PC-3 (cell line): Measurements from ENCODE around the gene B4GALT3.

ENCODE experiments used
- EZH2 ChIP-seq: fragments of 300-600 bp; sonication (generic); IDR thresholded peaks from one replicate; pipeline ENCODE4 v1.6.1; 2017; ENCODE audit warnings: antibody characterized with exemption, mild to moderate bottlenecking, low read length; ENCODE audit not compliant: unreplicated experiment
- TF ChIP-seq, protein P1 (sequence below): fragments of 300-600 bp; sonication (generic); conservative IDR thresholded peaks from 2 replicates; pipeline ENCODE4 v1.5.1; 2017; ENCODE audit warnings: antibody characterized with exemption, low read depth, mild to moderate bottlenecking, low read length

- TF ChIP-seq, protein P1, sequence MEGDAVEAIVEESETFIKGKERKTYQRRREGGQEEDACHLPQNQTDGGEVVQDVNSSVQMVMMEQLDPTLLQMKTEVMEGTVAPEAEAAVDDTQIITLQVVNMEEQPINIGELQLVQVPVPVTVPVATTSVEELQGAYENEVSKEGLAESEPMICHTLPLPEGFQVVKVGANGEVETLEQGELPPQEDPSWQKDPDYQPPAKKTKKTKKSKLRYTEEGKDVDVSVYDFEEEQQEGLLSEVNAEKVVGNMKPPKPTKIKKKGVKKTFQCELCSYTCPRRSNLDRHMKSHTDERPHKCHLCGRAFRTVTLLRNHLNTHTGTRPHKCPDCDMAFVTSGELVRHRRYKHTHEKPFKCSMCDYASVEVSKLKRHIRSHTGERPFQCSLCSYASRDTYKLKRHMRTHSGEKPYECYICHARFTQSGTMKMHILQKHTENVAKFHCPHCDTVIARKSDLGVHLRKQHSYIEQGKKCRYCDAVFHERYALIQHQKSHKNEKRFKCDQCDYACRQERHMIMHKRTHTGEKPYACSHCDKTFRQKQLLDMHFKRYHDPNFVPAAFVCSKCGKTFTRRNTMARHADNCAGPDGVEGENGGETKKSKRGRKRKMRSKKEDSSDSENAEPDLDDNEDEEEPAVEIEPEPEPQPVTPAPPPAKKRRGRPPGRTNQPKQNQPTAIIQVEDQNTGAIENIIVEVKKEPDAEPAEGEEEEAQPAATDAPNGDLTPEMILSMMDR, result no peak
- no peak for TF ChIP-seq EZH2
Observed at GRCh38 chr1:161190962-161191521, 13.7 kb upstream of the B4GALT3 start.
